GM21529 (cell line): ENCODE data around the gene TRAF4.
"Not testable (repeated sequence)": the region's sequence is repeated elsewhere in the genome, so short reads cannot be mapped to it uniquely, and the experiment has no call there.

ENCODE experiments used
- ATAC-seq: cut with Tn5 transposase; IDR thresholded peaks from one replicate; pipeline ENCODE4 v1.9.1; 2021; ENCODE audit not compliant: unreplicated experiment

Gene TRAF4

GRCh38 chr17:28712705-28713415 lies 31.0 kb upstream of the TRAF4 start:
- ATAC-seq: no peak

DNA sequence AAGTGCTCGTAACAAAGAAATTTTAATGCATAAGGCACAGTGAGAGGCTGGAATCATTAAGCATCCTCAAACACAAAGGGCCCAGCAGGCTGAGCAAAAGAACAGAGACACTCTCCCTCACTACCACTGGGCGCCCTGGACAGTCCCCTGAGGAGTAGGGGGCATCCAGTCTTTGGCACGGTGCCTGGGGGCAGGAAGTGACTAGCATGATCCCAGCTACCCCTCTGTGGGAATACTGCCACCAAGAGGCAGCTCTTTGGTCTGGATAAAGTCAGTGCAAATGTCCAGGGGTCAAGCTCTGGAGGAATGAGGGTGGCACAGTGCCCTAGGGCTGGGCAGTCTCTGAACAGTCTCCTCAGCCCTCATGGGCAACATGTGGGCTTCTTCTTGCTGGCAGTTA lies 29.5 kb upstream of the TRAF4 start:
- no peak for ATAC-seq

DNA sequence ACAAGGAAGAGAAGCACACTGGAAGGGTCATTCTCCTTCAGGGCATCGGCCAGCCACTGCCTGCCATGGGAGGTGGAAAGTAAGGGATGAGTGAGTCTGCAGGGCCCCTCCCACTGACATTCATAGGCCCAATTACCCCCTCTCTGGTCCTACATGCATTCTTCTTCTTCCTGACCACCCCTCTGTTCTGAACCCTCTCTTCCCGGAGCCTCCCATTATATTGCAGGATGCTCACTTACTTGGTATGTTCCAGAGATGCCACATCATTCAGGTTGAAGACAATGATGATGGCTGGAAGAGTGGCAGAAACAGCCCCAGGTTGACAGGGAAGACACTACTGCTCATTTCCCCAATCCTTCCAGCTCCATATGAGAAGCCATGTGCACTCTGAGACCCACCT lies 28.6 kb upstream of the TRAF4 start:
- no peak for ATAC-seq

DNA sequence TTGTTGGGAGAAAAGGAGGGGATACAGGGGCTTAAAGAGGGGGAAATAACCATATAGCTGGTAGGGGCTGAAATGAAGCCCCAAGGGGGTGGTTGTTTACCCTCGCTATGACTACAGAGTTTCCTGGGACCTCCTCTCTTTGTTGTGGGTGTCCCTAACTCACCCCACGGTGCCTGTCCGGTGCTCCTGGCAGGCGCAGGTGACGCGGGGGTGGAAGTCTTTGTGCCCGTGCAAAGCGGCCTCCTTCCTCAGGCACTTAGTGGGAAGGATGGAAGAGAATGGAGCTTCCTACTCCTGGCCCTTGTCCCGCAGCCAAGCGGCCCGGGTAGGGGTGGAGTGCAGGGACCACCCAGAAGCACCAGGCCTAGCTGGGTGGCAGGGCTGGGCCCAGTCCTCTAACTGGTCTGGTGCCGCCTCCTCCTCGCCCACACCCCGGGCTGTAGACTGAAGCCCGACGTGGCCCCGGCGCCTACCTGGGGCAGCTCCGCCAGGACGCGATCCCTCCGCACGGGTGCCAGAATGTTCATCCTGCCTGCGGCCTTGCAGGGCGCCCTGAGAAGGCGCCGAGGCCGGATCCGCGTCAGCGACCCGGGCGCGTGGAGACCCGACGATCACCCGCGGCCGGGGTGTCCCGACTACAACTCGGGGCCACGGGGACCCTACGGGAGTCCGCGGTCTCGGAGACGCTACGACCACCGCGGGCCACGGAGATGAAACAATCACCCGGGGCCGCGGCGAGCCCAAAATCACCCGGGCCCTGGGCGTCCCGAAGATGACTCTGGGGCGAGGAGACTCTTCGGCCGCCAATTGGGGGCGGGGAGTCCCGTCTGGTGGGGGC lies 26.9 kb upstream of the TRAF4 start:
- ATAC-seq: no peak

DNA sequence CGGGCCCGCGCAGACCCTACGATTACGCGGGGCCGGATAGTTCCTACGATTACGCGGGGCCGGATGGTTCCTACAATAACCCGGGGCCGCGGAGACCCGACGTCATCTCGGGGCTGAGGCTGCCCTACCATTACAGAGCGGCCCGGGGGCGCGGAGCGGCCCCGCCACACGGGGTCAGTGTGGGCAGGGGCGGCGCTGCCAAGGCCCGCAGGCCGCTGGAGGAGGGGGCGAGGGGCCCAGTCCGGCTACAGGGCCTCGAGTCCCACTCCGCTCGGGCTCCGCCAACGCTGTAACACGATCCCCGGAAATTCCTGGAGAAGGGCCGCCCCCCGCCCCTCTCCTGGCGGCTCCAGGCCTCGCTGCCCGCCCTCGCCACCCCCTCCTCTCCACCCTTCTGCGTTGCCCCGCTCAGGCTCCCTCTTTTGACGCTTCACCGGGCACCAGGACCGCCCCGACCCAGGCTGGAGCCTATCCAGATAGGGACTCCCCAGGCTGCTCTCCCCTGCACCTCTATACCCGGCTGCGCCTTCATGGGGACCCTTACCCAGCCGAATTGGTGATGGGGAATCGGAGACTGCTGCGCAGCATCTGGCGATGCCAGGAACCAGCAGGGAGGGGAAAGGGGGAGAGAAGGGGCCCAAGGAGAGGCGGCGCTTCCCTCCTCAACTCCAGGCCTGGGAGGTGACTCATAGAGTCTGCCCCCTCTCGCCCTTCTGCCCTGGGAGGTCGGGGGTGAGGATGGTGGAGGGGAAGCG lies 26.1 kb upstream of the TRAF4 start, which contains the start of gene RAB34:
Gene RAB34 (minus strand): TSS at position 291 of the 755 bp plus-strand sequence. CDS start 602 bp downstream, outside the sequence.
- ATAC-seq: no peak

DNA sequence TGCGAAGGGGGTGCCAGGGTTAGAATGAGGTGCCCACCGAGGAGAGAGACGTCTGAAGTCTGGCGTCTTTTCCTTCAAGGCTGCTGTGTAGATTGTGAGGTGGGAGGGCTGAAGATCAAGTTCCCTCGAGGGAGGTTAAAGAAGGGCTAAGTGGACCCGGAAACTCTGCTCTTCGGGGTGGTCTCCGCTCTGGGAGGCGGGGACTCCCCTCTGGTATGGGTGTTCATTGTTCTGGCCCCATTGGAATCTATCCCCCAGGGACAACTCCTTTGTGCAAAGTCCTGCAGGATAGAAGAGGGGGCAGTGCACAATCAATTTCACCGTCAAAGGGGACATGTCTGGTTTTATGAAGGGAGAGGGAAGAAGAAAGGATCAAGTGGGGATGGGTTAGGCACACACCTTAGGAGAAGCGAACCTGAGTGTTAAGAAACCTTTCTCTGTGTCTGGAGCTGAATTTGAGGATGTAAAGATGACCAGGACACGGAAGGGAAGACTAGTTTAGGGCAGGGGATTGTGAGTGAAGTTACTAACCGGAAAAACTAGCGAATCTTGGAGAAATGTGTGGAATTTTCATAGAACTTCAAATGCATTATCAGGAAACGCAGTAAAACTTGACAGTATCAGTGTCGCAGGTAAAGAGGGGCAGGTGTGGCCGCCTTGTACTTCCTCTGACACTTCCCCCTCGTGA lies 25.3 kb upstream of the TRAF4 start:
- ATAC-seq: no peak

GRCh38 chr17:28719021-28719433 lies 24.8 kb upstream of the TRAF4 start:
- no peak for ATAC-seq

DNA sequence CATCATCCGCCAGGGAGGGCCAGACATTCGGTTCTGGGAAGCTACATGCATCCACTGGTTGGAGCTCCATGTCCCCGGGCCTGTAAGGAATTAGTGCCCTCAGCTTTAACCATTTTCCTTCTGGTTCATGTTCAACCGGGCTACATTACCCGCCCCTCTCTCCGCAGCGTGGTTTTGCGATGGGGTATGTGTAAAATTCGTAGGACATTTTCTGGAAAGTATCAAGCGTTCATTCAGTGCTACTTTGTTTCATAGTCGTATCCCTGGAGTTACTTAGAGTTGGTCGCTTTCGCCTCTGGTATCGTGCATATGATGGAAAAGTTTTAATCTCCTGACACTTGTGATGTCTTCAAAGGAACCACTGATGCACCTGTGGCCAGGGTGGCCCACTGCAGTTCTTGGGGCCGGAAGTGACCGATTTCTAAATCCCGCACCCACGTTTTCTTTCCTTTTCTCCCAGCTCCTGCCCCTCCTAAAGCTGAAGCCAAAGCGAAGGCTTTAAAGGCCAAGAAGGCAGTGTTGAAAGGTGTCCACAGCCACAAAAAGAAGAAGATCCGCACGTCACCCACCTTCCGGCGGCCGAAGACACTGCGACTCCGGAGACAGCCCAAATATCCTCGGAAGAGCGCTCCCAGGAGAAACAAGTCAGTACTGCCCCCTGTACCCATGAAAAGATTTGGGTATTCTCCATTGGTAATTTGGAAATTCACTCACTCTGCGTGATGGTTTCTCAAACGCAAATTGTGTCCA lies 23.4 kb upstream of the TRAF4 start:
- ATAC-seq: no peak

- ATAC-seq: not testable (repeated sequence)
Observed at GRCh38 chr17:28720997-28721329, 22.8 kb upstream of the TRAF4 start.

DNA sequence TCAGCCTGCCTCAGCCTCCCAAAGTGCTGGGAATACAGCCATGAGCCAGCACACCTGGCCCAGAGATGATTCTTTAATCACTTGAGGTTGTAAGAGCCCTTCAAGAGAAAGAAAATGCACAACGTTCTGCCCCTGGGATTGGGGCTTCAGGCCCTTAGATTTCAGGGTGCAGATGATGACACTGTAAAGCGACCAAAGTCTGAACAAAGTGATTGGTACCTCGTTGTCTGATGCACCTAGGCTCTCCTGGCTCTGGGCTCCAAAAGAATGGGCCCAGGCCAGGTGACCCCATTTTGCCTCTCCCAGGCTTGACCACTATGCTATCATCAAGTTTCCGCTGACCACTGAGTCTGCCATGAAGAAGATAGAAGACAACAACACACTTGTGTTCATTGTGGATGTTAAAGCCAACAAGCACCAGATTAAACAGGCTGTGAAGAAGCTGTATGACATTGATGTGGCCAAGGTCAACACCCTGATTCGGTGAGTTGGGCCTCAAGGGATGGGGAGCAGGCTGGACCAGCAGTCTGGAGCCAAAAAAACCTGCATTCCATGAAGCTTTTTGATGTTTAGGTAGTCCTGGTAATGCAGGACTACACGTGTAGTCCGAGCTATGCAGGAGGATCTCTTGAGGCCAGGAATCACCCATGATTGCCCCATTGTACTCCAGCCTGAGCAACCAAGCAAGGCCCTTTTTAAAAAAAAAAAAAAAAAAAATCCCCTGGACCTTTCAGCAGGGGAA lies 21.2 kb upstream of the TRAF4 start:
- ATAC-seq: no peak

GRCh38 chr17:28723159-28723835 lies 20.5 kb upstream of the TRAF4 start:
- no peak for ATAC-seq

DNA sequence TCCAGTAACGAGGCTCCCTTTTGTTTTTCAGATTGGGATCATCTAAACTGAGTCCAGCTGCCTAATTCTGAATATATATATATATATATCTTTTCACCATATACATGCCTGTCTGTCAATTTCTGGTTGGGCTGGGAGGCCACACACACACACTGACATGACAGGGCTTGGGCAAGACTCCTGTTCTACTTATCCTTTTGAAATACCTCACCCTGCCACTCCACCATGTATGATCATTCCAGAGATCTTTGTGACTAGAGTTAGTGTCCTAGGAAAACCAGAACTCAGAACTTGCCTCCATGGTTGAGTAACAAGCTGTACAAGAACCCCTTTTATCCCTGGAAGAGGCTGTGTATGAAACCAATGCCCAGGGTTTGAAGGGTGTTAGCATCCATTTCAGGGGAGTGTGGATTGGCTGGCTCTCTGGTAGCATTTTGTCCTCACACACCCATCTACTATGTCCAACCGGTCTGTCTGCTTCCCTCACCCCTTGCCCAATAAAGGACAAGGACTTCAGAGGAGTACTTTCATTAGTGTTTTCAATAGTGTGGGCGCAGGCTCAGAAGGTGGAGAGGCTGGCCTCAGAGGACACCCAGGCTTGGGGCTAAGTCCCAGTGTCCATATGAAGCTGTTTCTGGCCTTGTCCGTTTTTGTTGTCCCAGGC lies 19.8 kb upstream of the TRAF4 start:
- not testable (repeated sequence) for ATAC-seq

DNA sequence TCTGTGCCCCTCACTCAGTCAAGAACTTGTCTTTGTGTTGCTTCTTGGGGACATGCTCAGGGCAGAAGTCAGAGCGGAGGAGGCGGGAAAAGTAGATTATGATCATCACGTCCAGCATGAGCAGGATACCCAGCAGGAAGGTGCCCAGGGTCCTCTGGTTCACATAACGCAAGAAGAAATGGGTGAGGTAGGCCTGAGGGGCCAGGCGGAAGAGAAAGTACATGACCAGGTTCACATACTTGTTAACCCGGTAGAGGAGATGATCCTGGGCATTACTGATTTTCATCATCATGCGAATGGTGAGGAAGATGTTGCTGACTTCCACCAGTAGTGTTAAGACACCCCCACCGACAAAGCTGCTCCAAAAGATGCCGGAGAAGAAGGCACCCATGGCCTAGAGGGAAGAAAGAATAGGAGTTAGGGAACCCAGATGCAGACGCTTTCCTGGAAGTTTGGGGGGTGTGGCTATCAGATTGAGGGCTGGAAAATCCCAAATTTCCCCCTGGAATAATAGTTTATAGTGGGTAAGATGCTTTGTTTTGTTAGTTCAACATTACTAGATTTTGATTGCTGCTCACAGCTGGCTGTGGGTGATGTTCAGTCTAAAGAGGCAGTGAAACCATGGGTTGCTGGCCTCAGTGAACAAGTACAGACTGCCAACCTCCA lies 19.2 kb upstream of the TRAF4 start:
- ATAC-seq: no peak

DNA sequence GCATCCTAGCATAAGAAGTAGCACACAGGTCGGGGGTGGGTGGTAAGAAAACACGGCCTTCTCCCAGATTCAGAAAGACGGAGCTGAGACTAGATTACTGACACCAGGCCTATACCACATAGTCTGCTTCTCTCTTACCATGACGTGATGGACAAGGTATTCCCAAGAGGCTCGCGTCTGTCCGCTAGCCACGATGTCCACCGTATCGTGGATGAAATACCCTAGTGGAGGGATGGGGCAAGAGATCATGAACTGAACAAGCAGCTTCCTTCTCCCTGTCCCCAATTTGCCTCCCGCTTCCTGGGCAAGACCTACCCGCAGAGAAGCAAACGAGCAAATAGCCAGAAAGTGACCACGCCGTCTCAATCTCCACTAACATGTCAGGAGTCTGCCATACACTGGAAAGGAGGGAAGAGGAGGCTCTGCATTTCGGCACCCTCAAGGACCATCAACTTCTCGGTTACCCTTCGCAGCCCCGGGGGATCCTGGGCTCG lies 18.6 kb upstream of the TRAF4 start:
- ATAC-seq: no peak

DNA sequence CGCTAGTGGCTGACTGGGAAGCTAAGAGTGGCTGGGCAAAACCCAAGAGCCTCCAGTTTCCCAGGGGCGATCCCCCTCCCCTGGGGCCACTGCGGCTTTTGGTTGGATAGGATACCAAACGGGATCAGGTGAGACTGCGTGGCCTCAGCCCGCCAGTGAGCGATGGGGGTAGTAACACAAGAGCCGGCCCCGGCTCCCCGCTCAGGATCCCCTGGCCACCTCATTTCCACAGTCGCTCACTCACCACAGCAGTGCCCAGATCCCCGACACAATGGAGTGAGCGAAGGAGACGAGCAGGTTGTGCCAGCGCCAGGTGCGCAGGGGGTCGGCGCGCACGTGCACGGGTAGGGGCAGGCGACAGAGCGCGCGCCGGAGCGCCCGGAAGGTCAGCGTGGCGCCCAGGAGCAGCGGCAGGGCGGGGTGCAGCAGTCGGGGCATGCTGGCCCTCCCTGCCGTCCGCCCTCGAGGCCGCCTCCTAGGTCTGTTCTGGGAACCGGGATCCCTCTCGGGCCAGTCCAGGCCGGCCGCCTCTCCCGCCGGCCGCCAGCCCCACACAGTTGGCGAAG lies 18.1 kb upstream of the TRAF4 start:
- ATAC-seq: no peak

- ATAC-seq: no peak
Observed at GRCh38 chr17:28726226-28726626, 17.6 kb upstream of the TRAF4 start, which contains the start of gene TLCD1. TSS of gene TLCD1 (minus strand) at chr17:28726233. CDS start at chr17:28726097, 136 bp downstream.
